HG03039 (cell line): ENCODE measurements around the gene MARS2.
"Not testable (repeated sequence)": the region's sequence is repeated elsewhere in the genome, so short reads cannot be mapped to it uniquely, and the experiment has no call there.

Experiments
- ATAC-seq: cut with Tn5 transposase; IDR thresholded peaks from one replicate; pipeline ENCODE4 v1.9.1; 2021; ENCODE audit warnings: mild to moderate bottlenecking, moderate library complexity; ENCODE audit not compliant: unreplicated experiment

MARS2 gene

DNA sequence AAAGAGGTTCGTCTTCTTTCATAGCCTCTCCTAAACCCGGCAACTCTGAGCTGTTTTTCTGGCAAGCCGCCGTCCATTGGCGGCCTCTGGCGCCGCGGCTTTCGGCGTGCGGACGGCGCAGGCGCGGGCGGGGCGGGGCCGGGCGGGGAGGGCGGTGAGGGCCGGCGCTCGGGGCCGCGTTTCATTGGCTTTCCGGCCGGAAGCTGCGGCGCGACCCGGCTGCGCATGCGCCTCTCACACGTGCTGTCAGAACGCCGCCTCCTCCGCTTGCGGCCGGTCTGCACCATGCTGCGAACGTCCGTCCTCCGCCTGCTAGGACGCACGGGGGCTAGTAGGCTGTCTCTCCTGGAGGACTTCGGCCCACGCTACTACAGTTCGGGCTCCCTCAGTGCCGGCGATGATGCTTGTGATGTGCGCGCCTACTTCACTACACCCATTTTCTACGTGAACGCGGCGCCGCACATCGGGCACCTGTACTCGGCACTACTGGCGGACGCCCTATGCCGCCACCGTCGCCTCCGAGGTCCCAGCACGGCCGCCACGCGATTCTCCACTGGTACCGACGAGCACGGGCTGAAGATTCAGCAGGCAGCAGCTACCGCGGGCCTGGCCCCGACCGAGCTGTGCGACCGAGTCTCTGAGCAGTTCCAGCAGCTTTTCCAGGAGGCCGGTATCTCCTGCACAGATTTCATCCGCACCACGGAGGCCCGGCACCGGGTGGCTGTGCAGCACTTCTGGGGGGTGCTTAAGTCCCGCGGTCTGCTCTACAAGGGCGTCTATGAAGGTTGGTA, at the start of gene MARS2:
Gene MARS2, plus strand, starts transcription at position 249 of the 791 bp plus-strand sequence. Its CDS starts 37 bp downstream, at position 286.
- ATAC-seq, result peak; percentile 87

GRCh38 chr2:197657562-197657961, 47.6 kb upstream of the MARS2 start:
- no peak for ATAC-seq

DNA sequence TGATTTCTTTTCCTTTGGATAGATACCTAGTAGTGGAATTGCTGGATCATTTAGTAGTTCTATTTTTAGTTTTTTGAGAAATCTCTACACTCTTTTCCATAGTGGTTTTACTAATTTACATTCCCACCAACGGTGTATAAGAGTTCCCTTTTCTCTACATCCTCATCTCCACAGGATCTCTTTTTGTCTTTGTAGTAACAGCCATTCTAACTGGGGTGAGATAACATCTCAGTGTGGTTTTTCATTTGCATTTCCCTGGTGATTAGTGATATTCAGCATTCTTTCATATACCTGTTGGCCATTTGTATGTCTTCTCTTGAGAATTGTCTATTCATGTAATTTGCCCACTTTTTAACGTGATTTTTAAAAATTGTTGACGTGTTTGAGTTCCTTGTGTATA, 43.5 kb upstream of the MARS2 start:
- no peak for ATAC-seq

- ATAC-seq, result no peak
These were observed 38.9 kb upstream of the MARS2 start for GRCh38 chr2:197666277-197666676.

DNA sequence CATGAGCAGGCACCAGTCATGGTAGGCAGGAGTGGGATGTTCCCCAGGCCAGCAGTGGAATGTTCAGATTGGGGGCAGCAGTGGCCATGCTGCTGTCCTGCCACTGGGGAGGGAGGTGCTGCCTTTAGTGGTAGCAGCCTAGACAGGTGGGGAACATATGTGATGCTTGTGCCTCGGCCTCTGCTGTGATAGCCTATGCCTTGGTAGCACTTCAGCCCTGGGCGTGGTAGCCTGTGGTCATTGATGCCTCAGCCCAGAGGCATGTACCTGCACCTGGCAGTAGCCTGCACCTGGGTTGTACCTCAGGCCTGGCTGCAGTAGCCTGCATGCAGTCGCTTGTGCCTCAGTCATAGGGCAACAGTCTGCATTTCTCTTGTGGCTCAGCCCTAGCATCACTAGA, 36.9 kb upstream of the MARS2 start:
- no peak for ATAC-seq

DNA sequence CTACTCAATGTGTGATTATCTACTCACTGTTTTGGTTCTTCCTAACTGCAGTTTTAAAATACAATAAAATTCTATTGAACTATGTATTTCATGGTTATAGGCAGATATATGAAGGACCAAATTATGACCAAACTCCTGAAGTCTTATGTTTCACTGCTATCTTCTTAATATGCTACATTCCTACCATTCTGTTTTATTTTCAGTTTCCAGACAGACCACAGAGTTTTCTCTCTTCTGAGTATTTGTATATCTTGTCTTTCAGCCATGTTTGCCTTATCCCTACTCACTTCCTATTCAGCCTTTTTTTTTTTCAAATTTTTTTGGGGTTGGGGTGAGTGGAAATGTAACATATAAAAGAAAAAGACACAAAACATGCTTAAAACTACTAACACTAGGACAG, 36.1 kb upstream of the MARS2 start:
- ATAC-seq, result no peak

GRCh38 chr2:197672371-197672893, 32.7 kb upstream of the MARS2 start:
- ATAC-seq, result no peak

DNA sequence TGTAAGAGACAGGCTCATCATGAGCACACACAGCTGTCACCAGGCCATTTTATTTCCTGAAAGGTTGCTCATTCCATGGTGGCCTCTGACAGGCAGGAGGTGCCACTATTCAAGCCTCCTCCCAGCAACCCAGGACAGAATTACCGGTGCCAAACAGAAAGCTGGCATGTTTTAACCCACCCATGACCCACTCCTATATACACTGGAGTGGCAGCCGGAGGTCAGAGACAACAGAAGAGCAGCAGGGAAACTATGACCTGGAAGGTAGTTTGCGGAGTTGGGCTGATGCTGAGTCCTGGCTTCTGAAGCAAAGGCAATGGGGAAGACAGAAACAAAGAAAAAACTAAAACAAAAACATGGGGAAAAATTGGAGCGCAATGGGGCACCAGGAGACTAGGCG, 32.1 kb upstream of the MARS2 start:
- ATAC-seq, result no peak

GRCh38 chr2:197673606-197674005, 31.6 kb upstream of the MARS2 start:
- no peak for ATAC-seq

DNA sequence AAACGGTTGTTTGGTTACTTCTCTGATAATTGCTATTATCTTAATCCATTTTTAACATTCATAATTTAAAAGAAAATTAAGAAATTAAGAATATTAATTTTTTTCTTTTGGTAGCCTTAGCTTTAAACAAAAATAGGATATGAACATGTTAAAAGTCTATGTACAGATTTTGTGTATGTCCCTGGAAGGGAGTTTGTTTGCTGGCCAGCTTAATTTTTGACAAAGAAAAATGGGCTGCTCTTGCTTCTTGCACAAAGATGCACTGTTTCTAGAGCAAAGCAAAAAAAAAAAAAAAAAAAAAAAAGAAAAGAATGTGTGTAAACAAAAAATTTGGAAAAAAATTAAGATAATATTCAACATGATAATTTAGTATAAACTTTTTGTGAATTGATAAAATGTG, 31.1 kb upstream of the MARS2 start:
- no peak for ATAC-seq

DNA sequence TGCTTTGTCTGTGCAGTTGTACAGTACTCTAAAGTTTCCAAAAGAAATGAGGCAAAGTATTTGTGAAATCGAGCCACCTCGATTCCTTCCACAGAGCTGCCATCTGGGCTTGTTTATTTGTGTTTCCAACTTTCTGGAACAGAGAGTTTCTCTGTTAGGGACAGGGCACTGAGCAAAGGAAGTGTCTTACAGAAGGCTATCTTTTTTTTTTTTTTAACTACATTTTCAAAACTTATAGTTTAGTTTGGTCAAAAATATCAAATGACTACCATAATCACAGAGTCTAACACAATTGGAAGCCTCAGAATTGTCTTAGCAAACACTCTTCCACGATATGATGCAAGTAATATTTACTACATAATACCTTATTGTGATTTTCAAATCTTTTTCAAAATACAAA, 30.6 kb upstream of the MARS2 start:
- ATAC-seq, result no peak

DNA sequence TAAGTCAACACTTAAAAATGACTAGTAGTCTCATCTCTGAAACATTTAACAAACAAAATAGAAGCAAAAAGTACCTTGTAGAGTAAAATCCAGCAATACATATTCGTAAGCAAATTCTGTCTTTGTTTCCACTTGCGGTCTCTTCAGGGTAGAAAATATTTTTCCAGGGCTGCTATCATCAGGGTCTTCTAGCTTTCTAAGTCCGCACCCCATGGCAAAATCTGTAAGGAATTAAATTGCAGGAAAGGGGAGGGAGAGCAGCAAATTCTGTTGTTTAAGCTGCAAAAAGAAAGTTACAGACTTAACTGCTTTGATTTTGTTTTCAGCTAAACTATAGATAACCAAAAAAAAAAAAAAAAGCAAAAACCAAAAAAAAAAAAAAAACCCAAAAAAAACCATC, 29.9 kb upstream of the MARS2 start, which contains the start of gene RFTN2:
Gene RFTN2, minus strand, starts transcription at position 342 of the 400 bp plus-strand sequence. Its CDS starts 129 bp downstream, at position 213.
- ATAC-seq, result no peak

DNA sequence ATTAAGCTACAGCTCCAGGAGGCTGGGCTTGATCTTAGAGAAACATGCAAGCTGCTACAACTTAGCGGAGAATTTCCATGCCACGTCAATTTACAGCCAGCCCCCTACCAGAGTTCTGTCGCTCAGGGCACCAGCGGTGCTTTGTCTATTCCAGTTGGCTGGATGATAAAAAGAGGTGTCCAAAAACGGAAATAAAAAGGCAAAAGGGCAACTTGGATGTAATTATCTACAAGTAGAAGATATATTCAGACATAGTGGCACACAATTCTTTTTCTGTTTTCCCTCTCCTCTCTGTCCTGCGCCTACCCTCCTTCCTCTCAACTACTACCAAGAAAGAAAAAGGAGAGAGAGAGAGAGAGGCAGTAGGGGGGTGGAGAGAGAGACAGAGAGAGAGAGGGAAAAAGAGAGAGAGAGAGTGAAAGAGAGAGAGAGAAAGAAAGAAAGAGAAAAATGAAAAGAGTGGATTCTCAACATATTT, 29.4 kb upstream of the MARS2 start:
- no peak for ATAC-seq

DNA sequence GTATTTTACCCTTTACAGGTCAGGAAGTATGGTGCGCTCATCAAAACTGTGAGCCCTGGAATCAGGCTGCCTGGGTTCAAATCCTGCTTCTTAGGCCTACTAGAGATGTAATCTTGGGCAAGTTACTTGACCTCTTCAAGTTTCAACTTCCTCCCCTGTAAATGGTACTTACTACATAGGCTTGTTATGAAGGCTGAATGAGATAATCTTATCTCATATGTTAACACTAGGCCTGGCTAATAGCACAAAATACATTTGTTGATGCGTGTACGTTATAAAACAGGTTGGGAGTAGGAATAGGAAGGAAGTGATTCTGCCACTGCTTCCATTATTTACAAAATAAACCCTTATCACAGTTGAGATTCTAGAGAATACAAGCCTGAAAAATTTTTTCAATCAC, 28.1 kb upstream of the MARS2 start:
- ATAC-seq, result no peak

GRCh38 chr2:197677483-197677882, 27.7 kb upstream of the MARS2 start:
- no peak for ATAC-seq

- not testable (repeated sequence) for ATAC-seq
These were observed 10.0 kb upstream of the MARS2 start for GRCh38 chr2:197695206-197695605.

DNA sequence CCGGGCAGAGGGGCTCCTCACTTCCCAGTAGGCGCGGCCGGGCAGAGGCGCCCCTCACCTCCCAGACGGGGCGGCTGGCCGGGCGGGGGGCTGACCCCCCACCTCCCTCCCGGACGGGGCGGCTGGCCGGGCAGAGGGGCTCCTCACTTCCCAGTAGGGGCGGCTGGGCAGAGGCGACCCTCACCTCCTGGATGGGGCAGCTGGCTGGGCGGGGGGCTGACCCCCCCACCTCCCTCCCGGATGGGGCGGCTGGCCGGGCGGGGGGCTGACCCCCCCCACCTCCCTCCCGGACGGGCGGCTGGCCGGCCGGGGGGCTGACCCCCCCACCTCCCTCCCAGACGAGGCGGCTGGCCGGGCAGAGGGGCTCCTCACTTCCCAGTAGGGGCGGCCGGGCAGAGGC, 9.2 kb upstream of the MARS2 start:
- ATAC-seq, result not testable (repeated sequence)

GRCh38 chr2:197696571-197696970, 8.6 kb upstream of the MARS2 start:
- ATAC-seq, result not testable (repeated sequence)

DNA sequence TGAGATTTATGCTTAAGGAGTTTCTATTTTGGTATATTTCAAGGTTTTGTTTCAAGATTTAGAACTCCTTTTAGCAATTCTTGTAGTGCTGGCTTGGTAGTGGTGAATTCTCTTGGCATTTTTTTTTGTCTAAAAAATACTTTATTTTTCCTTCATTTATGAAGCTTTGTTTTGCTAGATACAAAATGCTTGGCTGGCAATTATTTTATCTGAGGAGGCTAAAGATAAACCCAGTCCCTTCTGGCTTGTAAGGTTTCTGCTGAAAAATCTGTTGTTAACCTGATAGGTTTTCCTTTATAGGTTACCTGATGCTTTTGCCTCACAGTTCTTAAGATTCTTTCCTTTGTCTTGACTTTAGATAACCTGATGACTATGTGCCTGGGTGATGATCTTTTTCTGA, 5.4 kb upstream of the MARS2 start:
- not testable (repeated sequence) for ATAC-seq

DNA sequence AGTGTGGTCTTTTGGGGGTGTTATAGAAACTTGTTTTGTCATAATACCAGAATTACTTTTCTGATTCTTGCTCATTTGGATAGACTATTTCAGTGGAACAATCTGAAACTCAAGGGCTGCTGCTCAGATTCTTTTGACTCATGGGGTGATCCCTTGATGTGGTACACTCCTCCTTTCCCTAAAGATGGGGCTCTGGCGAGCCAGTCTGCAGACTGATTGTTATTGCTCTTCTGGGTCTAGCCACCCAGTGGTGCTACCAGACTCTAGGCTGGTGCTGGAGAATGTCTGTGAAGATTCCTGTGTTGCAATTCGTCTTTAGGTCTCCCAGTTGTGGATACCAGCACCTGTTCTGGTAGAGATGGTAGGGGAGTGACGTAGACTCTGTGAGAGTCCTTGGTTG, 4.2 kb upstream of the MARS2 start:
- no peak for ATAC-seq

DNA sequence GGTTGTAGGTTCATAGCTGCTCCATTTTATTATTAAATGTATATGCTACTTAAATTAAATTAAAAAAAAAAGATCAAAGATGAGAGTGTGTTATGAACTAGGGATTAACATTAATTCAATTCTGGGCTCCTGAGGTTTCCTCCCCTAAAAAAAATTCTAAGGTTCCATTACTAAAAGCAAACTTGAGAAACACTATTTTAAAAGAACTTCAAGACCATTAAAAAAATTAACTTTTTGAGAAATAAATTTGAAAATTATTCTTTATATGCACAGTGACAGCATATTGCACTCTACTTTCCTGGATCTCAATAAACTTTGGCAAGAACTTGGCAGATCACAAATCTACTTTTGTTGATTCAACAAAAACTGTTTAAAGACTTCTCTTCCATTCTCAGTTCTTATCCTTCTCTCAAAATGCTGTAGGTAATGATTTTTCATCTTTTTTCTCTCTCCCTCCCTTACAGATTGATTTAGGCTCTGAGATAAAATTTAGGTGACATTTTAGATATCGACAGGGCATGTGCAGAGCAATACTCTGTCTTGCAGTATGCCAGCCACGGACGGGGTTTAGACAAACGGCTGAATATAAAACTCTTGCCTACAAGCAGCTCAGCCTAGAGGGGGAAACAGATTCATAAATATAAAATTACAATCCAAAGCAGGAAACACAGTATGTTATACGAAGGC, 592 bp upstream of the MARS2 start:
- peak; percentile 31 for ATAC-seq
